HG03571 (cell line): ENCODE measurements around the gene KCTD13.
"Not testable (repeated sequence)": the region's sequence is repeated elsewhere in the genome, so short reads cannot be mapped to it uniquely, and the experiment has no call there.

Experiments used
- ATAC-seq: cut with Tn5 transposase; IDR thresholded peaks from one replicate; pipeline ENCODE4 v1.9.1; 2021; ENCODE audit not compliant: unreplicated experiment

Gene KCTD13

GRCh38 chr16:29908719-29909220 lies 17.3 kb downstream of the KCTD13 start:
- ATAC-seq: no peak

- ATAC-seq: no peak
Measured at GRCh38 chr16:29907973-29908372, 18.1 kb downstream of the KCTD13 start.

GRCh38 chr16:29906520-29907244 lies 19.3 kb downstream of the KCTD13 start:
- ATAC-seq: no peak

GRCh38 chr16:29905668-29906067 lies 20.4 kb downstream of the KCTD13 start:
- no peak for ATAC-seq

GRCh38 chr16:29904947-29905346 lies 21.1 kb downstream of the KCTD13 start:
- no peak for ATAC-seq

GRCh38 chr16:29903590-29903989 lies 22.4 kb downstream of the KCTD13 start:
- no peak for ATAC-seq

GRCh38 chr16:29901607-29901945 lies 24.4 kb downstream of the KCTD13 start:
- no peak for ATAC-seq

- ATAC-seq: no peak
Measured at GRCh38 chr16:29900888-29901606, 25.0 kb downstream of the KCTD13 start.

GRCh38 chr16:29900102-29900887 lies 25.7 kb downstream of the KCTD13 start, which contains the start of gene ASPHD1:
Gene ASPHD1, plus strand, starts transcription at chr16:29900488. Its CDS starts 484 bp downstream, at chr16:29900972.
- ATAC-seq: no peak

GRCh38 chr16:29899516-29900101 lies 26.4 kb downstream of the KCTD13 start, which contains the start of gene SEZ6L2:
Gene SEZ6L2, minus strand, starts transcription at chr16:29899550. Its CDS starts 531 bp downstream, at chr16:29899019.
- ATAC-seq: no peak

- no peak for ATAC-seq
Measured at GRCh38 chr16:29898804-29899515, 27.1 kb downstream of the KCTD13 start.

- no peak for ATAC-seq
Measured at GRCh38 chr16:29898135-29898803, 27.8 kb downstream of the KCTD13 start.

GRCh38 chr16:29897333-29897732 lies 28.7 kb downstream of the KCTD13 start:
- no peak for ATAC-seq

GRCh38 chr16:29896841-29897240 lies 29.2 kb downstream of the KCTD13 start:
- ATAC-seq: no peak

- no peak for ATAC-seq
Measured at GRCh38 chr16:29894352-29894751, 31.7 kb downstream of the KCTD13 start.

- ATAC-seq: no peak
Measured at GRCh38 chr16:29893553-29893952, 32.5 kb downstream of the KCTD13 start.

- no peak for ATAC-seq
Measured at GRCh38 chr16:29892458-29892813, 33.6 kb downstream of the KCTD13 start.

- ATAC-seq: no peak
Measured at GRCh38 chr16:29891525-29892457, 34.2 kb downstream of the KCTD13 start.

- ATAC-seq: not testable (repeated sequence)
Measured at GRCh38 chr16:29889372-29889771, 36.7 kb downstream of the KCTD13 start.
